ENCODE measurements around the gene IPO13.

The IPO13 gene

DNA sequence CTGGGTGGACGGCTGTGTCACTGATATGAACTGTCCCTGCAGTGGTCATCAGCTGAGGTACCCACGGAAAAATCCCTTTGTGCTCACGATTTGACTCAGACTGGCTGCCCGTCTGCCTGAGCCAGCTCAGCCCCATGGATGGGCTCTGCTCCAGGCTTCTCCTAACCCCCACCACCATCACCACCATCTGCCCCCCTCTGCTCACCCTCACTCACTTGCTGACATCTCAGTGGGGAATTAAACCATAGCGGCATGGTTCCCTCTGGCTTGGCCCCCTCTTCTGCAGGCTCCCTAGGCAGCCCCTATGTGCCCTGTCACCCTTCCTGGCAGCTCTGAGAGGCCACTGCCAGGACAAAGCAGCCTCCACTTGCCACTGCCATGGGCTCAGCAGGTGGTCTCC, 67.2 kb downstream of the IPO13 start:
- no peak for DNase-seq

DNA sequence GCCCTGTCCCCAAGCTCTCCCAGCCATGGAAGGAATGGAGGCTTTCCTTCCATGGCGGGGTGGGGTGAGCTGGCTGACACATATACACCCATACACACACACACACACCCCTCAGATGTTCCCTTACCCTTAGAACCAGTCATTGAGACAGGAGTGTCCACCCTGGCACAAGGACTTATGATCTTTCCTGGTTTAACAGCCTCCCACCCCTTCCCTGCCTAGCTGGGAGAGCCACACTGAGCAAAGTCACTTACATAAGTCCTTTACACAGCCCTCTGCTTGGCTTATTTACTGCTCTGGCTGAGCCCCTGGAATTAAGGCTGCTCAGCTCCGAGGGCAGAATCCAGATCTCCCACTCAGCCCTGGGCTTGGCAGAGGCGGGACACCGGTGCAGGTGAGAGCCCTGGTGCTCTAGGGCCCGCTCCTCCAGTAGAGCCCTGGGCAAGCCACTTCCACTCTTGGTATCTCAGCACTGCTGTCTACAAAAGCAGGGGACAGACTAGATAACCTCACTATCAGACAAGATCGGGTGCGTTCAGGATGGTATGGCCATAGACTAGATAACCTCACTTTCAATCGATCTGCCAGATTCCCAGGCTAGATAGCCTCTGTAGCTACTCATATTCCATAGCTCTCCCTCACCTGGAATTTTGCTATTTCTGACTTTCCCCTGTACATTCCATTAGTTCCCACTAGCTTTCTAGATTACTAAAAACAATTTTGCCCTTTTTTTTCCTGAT, 67.8 kb downstream of the IPO13 start:
- DNase-seq = no peak

DNA sequence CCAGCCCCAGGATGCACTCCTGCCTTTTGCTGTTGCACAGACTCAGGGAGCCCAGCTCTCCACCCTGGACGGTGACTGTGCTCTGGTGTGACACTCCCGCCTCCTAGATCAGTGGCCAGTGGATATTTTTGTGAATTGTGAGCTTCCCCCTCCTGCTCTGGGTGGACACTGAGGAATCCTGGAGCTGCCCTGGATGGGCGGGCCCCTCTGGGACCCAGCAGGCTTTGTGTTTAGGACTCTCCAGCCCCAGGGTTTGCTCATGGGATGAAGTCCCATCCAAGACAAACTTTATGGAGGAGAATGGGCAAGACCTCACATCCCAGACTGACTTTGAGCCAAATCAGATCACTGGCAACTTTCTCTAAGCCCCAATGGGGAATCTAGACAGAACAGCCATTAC, 68.5 kb downstream of the IPO13 start:
- DNase-seq = no peak

DNA sequence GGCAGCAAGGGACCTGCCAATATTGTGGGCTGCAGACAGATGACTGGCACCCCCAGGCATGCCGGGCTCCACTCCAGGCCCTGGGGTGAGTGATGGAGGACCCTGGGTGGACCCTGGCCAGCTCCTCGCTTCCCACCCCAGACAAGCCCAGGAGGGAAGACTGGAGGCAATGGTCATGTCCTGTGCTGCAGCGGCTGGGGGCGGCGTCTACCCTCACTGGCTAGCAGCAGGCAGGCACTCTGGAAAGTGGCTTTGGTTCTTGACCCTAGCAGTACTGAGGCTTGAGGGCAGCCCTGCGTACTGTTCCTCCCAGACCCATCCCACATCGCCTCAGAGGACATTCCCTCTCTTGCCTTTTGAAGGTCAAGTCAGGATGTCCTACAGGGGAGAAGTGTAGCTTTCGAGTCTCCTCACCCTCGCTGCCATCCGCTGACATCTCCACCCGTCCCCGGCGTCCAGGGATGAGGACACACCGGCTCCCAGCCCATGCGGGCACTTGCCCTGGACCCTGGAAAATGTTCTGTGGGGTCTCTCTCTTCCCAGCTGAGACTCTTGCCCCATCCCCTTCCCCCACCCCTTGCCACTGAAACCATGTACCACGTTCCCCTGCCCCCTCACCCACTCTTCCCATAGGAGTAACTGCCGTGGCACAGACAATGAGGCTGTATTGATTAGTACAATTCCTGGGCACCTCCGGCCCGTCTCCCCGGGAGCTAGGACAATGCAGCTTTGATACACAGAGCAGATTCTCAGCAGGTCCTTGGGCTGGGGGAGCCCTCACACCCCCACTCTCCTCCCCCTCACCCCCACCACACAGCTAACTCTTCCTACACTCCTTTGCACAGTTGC, 69.5 kb downstream of the IPO13 start:
- DNase-seq = no peak

DNA sequence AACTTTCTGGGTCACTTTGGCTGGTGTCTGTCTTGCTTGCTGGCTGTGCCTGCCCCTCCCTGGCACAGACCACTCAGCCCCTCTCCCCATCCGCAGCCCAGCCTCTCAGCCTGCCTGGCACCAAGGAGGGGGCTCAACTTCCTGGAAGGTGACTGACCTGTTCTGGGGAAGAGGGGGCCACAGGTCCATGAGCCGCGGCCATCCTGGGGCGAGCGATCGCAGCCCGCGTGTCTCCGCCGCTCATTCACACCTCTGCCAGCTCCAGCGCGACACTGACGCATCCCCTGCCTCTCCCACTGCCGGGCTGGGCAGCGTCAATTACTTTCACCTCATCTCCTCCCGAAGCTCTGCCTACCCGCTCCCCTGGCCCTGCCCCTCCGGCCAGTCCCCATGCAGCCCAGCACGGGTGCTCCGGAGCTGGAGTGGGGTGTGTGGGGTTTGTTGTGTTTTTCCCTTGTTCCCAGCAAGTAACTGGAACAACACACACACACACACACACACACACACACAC, 70.2 kb downstream of the IPO13 start:
- DNase-seq = no peak

Measured in NCI-H1105 treated with DMSO at 0.1 percent for 48 hours (cell line).